Peyer's patch (tissue), 4 donors: ENCODE data around the gene PURA.

Experiments
- POLR2A ChIP-seq, 2 donors: fragments of 450-650 bp; IDR thresholded peaks; one replicate each; pipeline ENCODE4 v1.5.1; 2017; ENCODE audit warnings: antibody characterized with exemption in 2 of 2, mild to moderate bottlenecking in 2 of 2, moderate library complexity in 2 of 2
- TF ChIP-seq, protein P1 (sequence below), 6 experiments: fragments of 450-650 bp in 4 of 6; fragments of 200-600 bp in 2 of 6; sonication (generic) in 1 of 6; IDR thresholded peaks; one replicate each; pipeline ENCODE4 v1.5.1; 2017 to 2019; ENCODE audit warnings: antibody characterized with exemption in 6 of 6, mild to moderate bottlenecking in 3 of 6, moderate library complexity in 1 of 6

- TF ChIP-seq, protein P1, sequence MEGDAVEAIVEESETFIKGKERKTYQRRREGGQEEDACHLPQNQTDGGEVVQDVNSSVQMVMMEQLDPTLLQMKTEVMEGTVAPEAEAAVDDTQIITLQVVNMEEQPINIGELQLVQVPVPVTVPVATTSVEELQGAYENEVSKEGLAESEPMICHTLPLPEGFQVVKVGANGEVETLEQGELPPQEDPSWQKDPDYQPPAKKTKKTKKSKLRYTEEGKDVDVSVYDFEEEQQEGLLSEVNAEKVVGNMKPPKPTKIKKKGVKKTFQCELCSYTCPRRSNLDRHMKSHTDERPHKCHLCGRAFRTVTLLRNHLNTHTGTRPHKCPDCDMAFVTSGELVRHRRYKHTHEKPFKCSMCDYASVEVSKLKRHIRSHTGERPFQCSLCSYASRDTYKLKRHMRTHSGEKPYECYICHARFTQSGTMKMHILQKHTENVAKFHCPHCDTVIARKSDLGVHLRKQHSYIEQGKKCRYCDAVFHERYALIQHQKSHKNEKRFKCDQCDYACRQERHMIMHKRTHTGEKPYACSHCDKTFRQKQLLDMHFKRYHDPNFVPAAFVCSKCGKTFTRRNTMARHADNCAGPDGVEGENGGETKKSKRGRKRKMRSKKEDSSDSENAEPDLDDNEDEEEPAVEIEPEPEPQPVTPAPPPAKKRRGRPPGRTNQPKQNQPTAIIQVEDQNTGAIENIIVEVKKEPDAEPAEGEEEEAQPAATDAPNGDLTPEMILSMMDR (IDR thresholded peaks at IDR 0.05) = no peak
- no peak for TF ChIP-seq POLR2A (IDR thresholded peaks at IDR 0.05)
Observed at GRCh38 chr5:140162275-140162674, 48.4 kb downstream of the PURA start.
